ENCODE data around the gene TMEM45A. TPM values are rescaled to one million over a fixed set of nuclear protein-coding genes. Genes with fewer than 3 reads are reported as not detected.

Gene TMEM45A
- total RNA-seq, 4 donors from 2014 or later, result 9.4 to 36.5 (median 14.0) TPM

GRCh38 chr3:100548053-100548452 is 55.6 kb downstream of the TMEM45A start:
- Histone ChIP-seq H3K36me3 (no peaks in the 10 kb centered on the region), H3K27ac (no peak overlapping the region), H3K9me3 (no peaks in the 10 kb centered on the region), H3K4me3 (no peak overlapping the region), H3K4me1 (no peaks in the 10 kb centered on the region), H3K27me3 (no peaks in the 10 kb centered on the region)
- 22 to 54% methylated on average over 2 of the region's 2 CpGs for WGBS, 2 donors
- TF ChIP-seq EP300 (IDR thresholded peaks at IDR 0.05), result no peak
- no peak for TF ChIP-seq POLR2A (IDR thresholded peaks at IDR 0.05)
- TF ChIP-seq CTCF (IDR thresholded peaks at IDR 0.05), result no peak
- no peak for DNase-seq (ENCODE audit: low spot score in 2 of 2)

GRCh38 chr3:100553618-100554372 is 61.4 kb downstream of the TMEM45A start:
- no peaks in the 10 kb centered on the region for H3K36me3 ChIP-seq
- TF ChIP-seq EP300 (IDR thresholded peaks at IDR 0.05), result no peak
- no peak for TF ChIP-seq POLR2A (IDR thresholded peaks at IDR 0.05)
- no peak for TF ChIP-seq CTCF (IDR thresholded peaks at IDR 0.05)
- DNase-seq (ENCODE audit: low spot score in 2 of 2), result no peak
- no peaks in the 10 kb centered on the region for H3K9me3 ChIP-seq
- 73 to 86% methylated on average over 3 of the region's 3 CpGs for WGBS, 2 donors
- H3K27me3 ChIP-seq, result no peaks in the 10 kb centered on the region
- H3K4me1 ChIP-seq, result peaks cover 0 to 10% (median 0%) of the 10 kb centered on the region in 4 donors
- no peak overlapping the region for H3K27ac ChIP-seq
- no peak overlapping the region for H3K4me3 ChIP-seq

- no peak overlapping the region for H3K27ac ChIP-seq
- no peaks in the 10 kb centered on the region for H3K9me3 ChIP-seq
- TF ChIP-seq EP300 (IDR thresholded peaks at IDR 0.05), result no peak
- TF ChIP-seq POLR2A (IDR thresholded peaks at IDR 0.05), result no peak
- no peak for TF ChIP-seq CTCF (IDR thresholded peaks at IDR 0.05)
- DNase-seq (ENCODE audit: low spot score in 2 of 2), result no peak
- H3K4me3 ChIP-seq, result no peak overlapping the region
- no peaks in the 10 kb centered on the region for H3K27me3 ChIP-seq
- H3K4me1 ChIP-seq, result peaks cover 0 to 10% (median 0%) of the 10 kb centered on the region in 4 donors
- H3K36me3 ChIP-seq, result no peaks in the 10 kb centered on the region
These were observed 61.9 kb downstream of the TMEM45A start for GRCh38 chr3:100554373-100554676.

- Histone ChIP-seq H3K27ac (peak overlapping the region in 2 of 4 donors; percentile 29 to 50), H3K36me3 (no peaks in the 10 kb centered on the region), H3K27me3 (no peaks in the 10 kb centered on the region), H3K4me1 (peaks cover 0 to 10% (median 0%) of the 10 kb centered on the region in 4 donors), H3K4me3 (no peak overlapping the region), H3K9me3 (no peaks in the 10 kb centered on the region)
- DNase-seq (ENCODE audit: low spot score in 2 of 2), result peak in 1 of 2 donors; percentile 45
- TF ChIP-seq CTCF (IDR thresholded peaks at IDR 0.05), result no peak
- 64 to 70% methylated on average over 2 of the region's 2 CpGs for WGBS, 2 donors
These were observed 64.4 kb downstream of the TMEM45A start for GRCh38 chr3:100556673-100557310.

GRCh38 chr3:100558233-100558632 is 65.8 kb downstream of the TMEM45A start:
- Histone ChIP-seq H3K27me3 (no peaks in the 10 kb centered on the region), H3K9me3 (no peaks in the 10 kb centered on the region), H3K27ac (no peak overlapping the region), H3K36me3 (no peaks in the 10 kb centered on the region), H3K4me3 (no peak overlapping the region), H3K4me1 (peaks cover 0 to 10% (median 0%) of the 10 kb centered on the region in 4 donors)
- WGBS, 2 donors, result 78 to 80% methylated on average over 7 of the region's 7 CpGs
- no peak for TF ChIP-seq EP300 (IDR thresholded peaks at IDR 0.05)
- DNase-seq (ENCODE audit: low spot score in 2 of 2), result no peak

All from tibial nerve (tissue), 4 donors.